K562 (cell line): ENCODE data around the gene ADAM19. TPM values are rescaled to one million over a fixed set of nuclear protein-coding genes. Genes with fewer than 3 reads are reported as not detected.
A peak's percentile ranks its signal among the peaks of the same experiment; 100 is the strongest.

ENCODE experiments used
- ATAC-seq: fragments of 200-7000 bp; cut with Tn5 transposase; 3 replicates; pipeline ENCODE4 v1.9.1; 2020; ENCODE audit warnings: moderate library complexity
- Bru-seq: library from RNA; stranded (reverse); fragments of 400-500 nt; gene quantifications from one replicate; lab custom pipeline; 2021; lab: Mats Ljungman, UMichigan
- BruChase-seq, 2 experiments: library from RNA; stranded (reverse); fragments of 400-500 nt; gene quantifications; one replicate each; lab custom pipeline; 2021; lab: Mats Ljungman, UMichigan
- BruUV-seq: library from RNA; stranded (reverse); fragments of 400-500 nt; replicated peaks from 2 replicates; lab custom pipeline; 2021; lab: Mats Ljungman, UMichigan
- CTCF ChIA-PET: fragments of 300-600 bp; formaldehyde crosslinking; extraction: SDS; loops from one replicate; lab custom pipeline; 2021; ENCODE audit warnings: low intra/inter-chr PET ratio; lab: Yijun Ruan, JAX
- POLR2A ChIA-PET: fragments of 300-600, 350-650 bp; sonication (Branson Sonifier 250); formaldehyde crosslinking; extraction: SDS; loops from one replicate; lab custom pipeline; 2021; ENCODE audit warnings: antibody characterized with exemption, inconsistent platforms; lab: Yijun Ruan, JAX
- DNase-seq, 4 experiments: peaks; one replicate each; pipeline versions ENCODE4 v3.0.0 to v3.0.0-alpha.2; 2011 to 2018; ENCODE audit warnings: low spot score in 3 of 4, mixed read lengths in 3 of 4; ENCODE audit errors: extremely low read depth in 1 of 4
- FAIRE-seq: peaks from 2 replicates; lab custom pipeline; 2011; peaks lifted over from hg19 to GRCh38; lab: Jason Lieb, UNC
- H2AFZ ChIP-seq: 2 replicates; pipeline ENCODE4 v1.6.0; 2011; ENCODE audit warnings: low read depth, low read length, control low read depth, inconsistent platforms
- H3K27ac ChIP-seq: fragments of 200-600 bp; 3 replicates; pipeline ENCODE4 v1.8.0; 2011; ENCODE audit warnings: low read depth, mild to moderate bottlenecking, control low read depth, inconsistent platforms, low read length, moderate library complexity, mixed read lengths; ENCODE audit errors: extremely low read depth
- H3K27me3 ChIP-seq, 2 experiments: fragments of 300-600 bp in 1 of 2; 2 replicates in 1 of 2; 3 replicates in 1 of 2; pipeline versions ENCODE4 v1.6.0 to v1.8.0; 2011; ENCODE audit warnings: inconsistent platforms in 2 of 2, low read length in 2 of 2, mild to moderate bottlenecking in 1 of 2, mixed read lengths in 1 of 2, moderate library complexity in 1 of 2; ENCODE audit not compliant: control insufficient read depth in 2 of 2, insufficient read depth in 2 of 2
- H3K36me3 ChIP-seq: fragments of 300-600 bp; 3 replicates; pipeline ENCODE4 v1.8.0; 2011; ENCODE audit warnings: mild to moderate bottlenecking, low read length, inconsistent platforms; ENCODE audit not compliant: control insufficient read depth, insufficient read depth
- H3K4me1 ChIP-seq, 2 experiments: fragments of 200-600 bp in 1 of 2; replicated peaks in 1 of 2; 2 replicates in 1 of 2; 3 replicates in 1 of 2; pipeline versions ENCODE4 v1.5.1 to v1.8.0; 2011; ENCODE audit warnings: inconsistent platforms in 2 of 2, low read length in 2 of 2, mild to moderate bottlenecking in 1 of 2, mixed read lengths in 1 of 2, moderate library complexity in 1 of 2; ENCODE audit not compliant: control insufficient read depth in 2 of 2, insufficient read depth in 2 of 2
- H3K4me2 ChIP-seq: 2 replicates; pipeline ENCODE4 v1.6.1; 2011; ENCODE audit warnings: low read length, control low read depth, inconsistent platforms, mixed read lengths; ENCODE audit not compliant: insufficient read depth
- H3K4me3 ChIP-seq: fragments of 200-600 bp; sonication (generic), shearing (Covaris generic); 2 replicates; pipeline ENCODE4 v1.5.1; 2016; ENCODE audit warnings: control low read depth, inconsistent platforms
- H3K79me2 ChIP-seq: fragments of 200-600 bp; 3 replicates; pipeline ENCODE4 v1.8.0; 2011; ENCODE audit warnings: low read length, inconsistent platforms; ENCODE audit not compliant: control insufficient read depth, insufficient read depth
- H3K9ac ChIP-seq, 2 experiments: 2 replicates each; pipeline versions ENCODE4 v1.6.0 to v1.6.1; 2011; ENCODE audit warnings: low read depth in 2 of 2, low read length in 2 of 2, control low read depth in 1 of 2, inconsistent platforms in 1 of 2, mild to moderate bottlenecking in 1 of 2, mixed read lengths in 1 of 2; ENCODE audit not compliant: insufficient read depth in 1 of 2
- H3K9me1 ChIP-seq: one replicate; pipeline ENCODE4 v1.6.0; 2011; ENCODE audit warnings: inconsistent platforms, mild to moderate bottlenecking, low read length, moderate library complexity; ENCODE audit not compliant: control insufficient read depth, insufficient read depth
- H3K9me3 ChIP-seq: replicated peaks from 2 replicates; pipeline ENCODE4 v1.5.1; 2011; ENCODE audit warnings: low read depth, low read length, inconsistent platforms; ENCODE audit not compliant: control insufficient read depth, insufficient read depth
- H4K20me1 ChIP-seq: replicated peaks from 2 replicates; pipeline ENCODE4 v1.6.1; 2011; ENCODE audit warnings: low read length, inconsistent platforms, mixed read lengths; ENCODE audit not compliant: control insufficient read depth, insufficient read depth
- ETS1 ChIP-seq: conservative IDR thresholded peaks from 2 replicates; pipeline ENCODE4 v1.6.1; 2011; ENCODE audit warnings: low read depth, mild to moderate bottlenecking, low read length; ENCODE audit not compliant: control insufficient read depth
- MAZ ChIP-seq, 2 experiments: fragments of 450-650 bp in 1 of 2; sonication (generic) in 1 of 2; formaldehyde crosslinking; IDR thresholded peaks in 1 of 2; conservative IDR thresholded peaks in 1 of 2; 2 replicates each; pipeline versions ENCODE4 v1.4.0 to v1.5.0; 2020; ENCODE audit warnings: mild to moderate bottlenecking in 1 of 2, missing genetic modification reagents in 1 of 2
- NR2C2 ChIP-seq, 2 experiments: fragments of 200-800 bp in 1 of 2; sonication (Bioruptor generic) in 1 of 2; sonication (generic) in 1 of 2; formaldehyde crosslinking in 1 of 2; IDR thresholded peaks; 2 replicates each; pipeline versions ENCODE4 v1.6.1 to v1.8.0; 2016 to 2022; ENCODE audit warnings: mild to moderate bottlenecking in 1 of 2, missing compliant biosample characterization in 1 of 2, missing genetic modification characterization in 1 of 2, missing genetic modification reagents in 1 of 2
- NRF1 ChIP-seq, 2 experiments: fragments of 450-650 bp; IDR thresholded peaks in 1 of 2; conservative IDR thresholded peaks in 1 of 2; 2 replicates each; pipeline ENCODE4 v1.6.1; 2014; ENCODE audit warnings: mild to moderate bottlenecking in 2 of 2
- PHF8 ChIP-seq: fragments of 200-600 bp; sonication (generic); IDR thresholded peaks from 2 replicates; pipeline ENCODE4 v1.6.1; 2012; ENCODE audit warnings: mixed run types, mild to moderate bottlenecking, inconsistent platforms, low read length, moderate library complexity, borderline replicate concordance
- TEAD1 ChIP-seq, 2 experiments: fragments of 450-650 bp in 1 of 2; sonication (generic) in 1 of 2; formaldehyde crosslinking; IDR thresholded peaks; 2 replicates each; pipeline versions ENCODE4 v1.4.0 to v1.8.0; 2020 to 2022; ENCODE audit warnings: mild to moderate bottlenecking in 2 of 2, missing genetic modification reagents in 1 of 2
- VEZF1 ChIP-seq: fragments of 200-800 bp; sonication (Bioruptor generic); IDR thresholded peaks from 2 replicates; pipeline ENCODE4 v1.6.1; 2017; ENCODE audit warnings: missing genetic modification characterization, missing compliant biosample characterization
- YBX1 ChIP-seq: fragments of 450-650 bp; IDR thresholded peaks from 2 replicates; pipeline ENCODE4 v1.7.1; 2016; ENCODE audit warnings: mild to moderate bottlenecking
- ZNF24 ChIP-seq: fragments of 450-650 bp; IDR thresholded peaks from 2 replicates; pipeline ENCODE4 v1.6.1; 2016
- WGBS: fragments of 100-300 bp; shearing (Covaris generic); methylation state at CpG from one replicate; pipeline ENCODE4 v1.1.6; 2016; ENCODE audit warnings: low coverage, mixed read lengths; ENCODE audit not compliant: insufficient coverage; ENCODE audit errors: missing lambda C conversion rate; 5-methylcytosine and 5-hydroxymethylcytosine counted together
- in situ Hi-C: fragments of 300-500 bp; cut with MboI; formaldehyde crosslinking; loops from 4 replicates; pipeline ENCODE4 v1.15.0; 2018; ENCODE audit warnings: inconsistent platforms, mixed read lengths
- intact Hi-C: fragments of 100-400 bp; cut with micrococcal nuclease; formaldehyde crosslinking; loops from 2 replicates; pipeline ENCODE4 v1.14.2; 2022
- long read RNA-seq, 3 experiments: library from polyadenylated mRNA in 2 of 3; library from RNA in 1 of 3; unstranded in 2 of 3; stranded (forward) in 1 of 3; transcript quantifications; one replicate each; pipeline ENCODE4 v2.0.0, GENCODE V29; 2019 to 2022
- polyA minus RNA-seq, 3 experiments: library from RNA; depleted of rRNA, polyadenylated mRNA; stranded (reverse); fragments of >200 nt; gene quantifications; 2 replicates each; pipeline ENCODE4 v1.2.3, GENCODE V29; 2011
- polyA plus RNA-seq, 8 experiments: library from polyadenylated mRNA; depleted of rRNA in 4 of 8; stranded (reverse) in 5 of 8; unstranded in 3 of 8; fragments of >200 nt; fragmentation: Nextera tagmentation in 2 of 8; fragmentation: Illumina TruSeq in 1 of 8; extraction: Ambion mirVana in 2 of 8; extraction: Trizol in 1 of 8; gene quantifications; 2 replicates each; pipeline versions ENCODE4 v1.2.1 to v1.2.3, GENCODE V29; 2011 to 2014; ENCODE audit warnings: inconsistent platforms in 1 of 8, missing spikeins in 1 of 8
- total RNA-seq, 7 experiments: library from RNA; depleted of rRNA in 6 of 7; stranded (reverse); fragments of >200 nt in 6 of 7; fragmentation: Illumina TruSeq in 2 of 7; extraction: Trizol in 2 of 7; gene quantifications; 2 replicates each; pipeline versions ENCODE4 v1.2.1 to v1.2.3, GENCODE V29; 2011 to 2021; ENCODE audit warnings: low replicate concordance in 1 of 7
- TF ChIP-seq, protein P1 (sequence below), 2 experiments: IDR thresholded peaks; 2 replicates each; pipeline ENCODE4 v1.6.1; 2012; ENCODE audit warnings: improper control_type of control experiment in 2 of 2, low read depth in 2 of 2, low read length in 2 of 2, borderline replicate concordance in 1 of 2

ADAM19 gene
- total RNA-seq (2011; cell fraction: chromatin; rRNA removed; ENCODE audit: low replicate concordance), result 0.86 and 1.3 TPM in 2 replicates
- 1.3 TPM in 2 replicates for total RNA-seq (2011; cell fraction: nucleolus; rRNA removed)
- 0.88 and 1.6 TPM in 2 replicates for total RNA-seq (2011; cell fraction: nucleoplasm; rRNA removed)
- total RNA-seq (2014; rRNA removed) (0.36 and 0.65 TPM in 2 replicates), total RNA-seq (2014; rRNA removed; fragmentation: Illumina TruSeq; extraction: Trizol) (0.38 and 0.44 TPM in 2 replicates), total RNA-seq (2015; rRNA removed; fragmentation: Illumina TruSeq; extraction: Trizol) (0.43 and 0.53 TPM in 2 replicates), total RNA-seq (2021) (1.0 and 1.1 TPM in 2 replicates), polyA plus RNA-seq (2011; rRNA removed) (0.11 and 0.24 TPM in 2 replicates), polyA plus RNA-seq (2014; fragmentation: Illumina TruSeq; extraction: Trizol) (0.58 TPM in 2 replicates), polyA plus RNA-seq (2014; fragmentation: Nextera tagmentation; extraction: Ambion mirVana) (under 1 TPM; 0.11 to 0.24 TPM), polyA plus RNA-seq (2014; rRNA removed) (0.30 and 0.89 TPM in 2 replicates), polyA minus RNA-seq (2011; rRNA and poly(A)+ RNA removed) (0.12 and 0.67 TPM in 2 replicates), Bru-seq, nascent RNA (percentile 37 among the genes with signal in this experiment), BruChase-seq, experiment 1, labeled RNA remaining after a 2-hour chase (percentile 35 among the genes with signal in this experiment), BruChase-seq, experiment 2, labeled RNA remaining after a 6-hour chase (percentile 38 among the genes with signal in this experiment)
- 0.03 and 0.39 TPM in 2 replicates for polyA plus RNA-seq (2011; cell fraction: cytosol; rRNA removed)
- polyA plus RNA-seq (2011; cell fraction: nucleus; rRNA removed), result 0.17 and 0.57 TPM in 2 replicates
- polyA plus RNA-seq (2012), result 0.65 and 1.00 TPM in 2 replicates
- polyA minus RNA-seq (2011; cell fraction: cytosol; rRNA and poly(A)+ RNA removed), result 0.57 TPM in 1 of 2 replicates, not detected in the other
- 0.27 TPM in 1 of 2 replicates, not detected in the other for polyA minus RNA-seq (2011; cell fraction: nucleus; rRNA and poly(A)+ RNA removed)
- long read RNA-seq, experiment 1, partial matches to known transcripts, result 0 of 1 reads
- long read RNA-seq, experiment 1, other reads (novel, unspliced or antisense), result 1 of 1 reads
- long read RNA-seq, experiment 2, result 0 reads
- long read RNA-seq, experiment 3, result 0 reads

GRCh38 chr5:157575381-157576020 is at the start of gene ADAM19:
ADAM19 (minus strand) TSS chr5:157575775; CDS start chr5:157575696, 79 bp downstream.
- Histone ChIP-seq H3K9me3 (no peaks in the 10 kb centered on the region), H2AFZ (peak within 1 kb of the TSS; percentile 48), H4K20me1 (no peaks in the 10 kb centered on the region), H3K4me1 (peaks cover 6 to 20% of the 10 kb centered on the region in 2 experiments; a peak in 3 of 5 replicates), H3K9ac (peak within 1 kb of the TSS in 1 of 2 experiments; percentile 90; a peak in 2 of 4 replicates), H3K4me3 (peak within 1 kb of the TSS; percentile 43), H3K27ac (no peak within 1 kb of the TSS), H3K36me3 (no peaks in the 10 kb centered on the region), H3K79me2 (no peaks in the 10 kb centered on the region), H3K4me2 (peak within 1 kb of the TSS; percentile 57), H3K27me3 (peaks cover 0 to 11% of the 10 kb centered on the region in 2 experiments; a peak in 2 of 5 replicates), H3K9me1 (no peaks in the 10 kb centered on the region)
- BruUV-seq, result no TSS peak
- ChIA-PET CTCF (no interaction called here), POLR2A (no interaction called here)
- in situ Hi-C loops (no loop called here), intact Hi-C loops (no loop called here)
- DNase-seq (peak; percentile 53 to 68 (median 64)), FAIRE-seq (no peak), ATAC-seq (peak; percentile 93)
- WGBS, result 0% methylated on average over 2 of the region's 63 CpGs
- TF ChIP-seq MAZ (CRISPR knock-in tag; conservative IDR thresholded peaks at IDR 0.05 in 1 of 2, IDR thresholded peaks at IDR 0.05 in 1 of 2) (peak; percentile 57 to 70), NR2C2 (CRISPR knock-in tag; IDR thresholded peaks at IDR 0.05) (no peak), NR2C2 (tag; IDR thresholded peaks at IDR 0.05) (0 out of 2 replicates have a peak, but pooled peaks have one; percentile 17), TEAD1 (CRISPR knock-in tag; IDR thresholded peaks at IDR 0.05) (0 out of 4 replicates have a peak, but pooled peaks of 1 of the 2 experiments have one; percentile 30), YBX1 (no peak), NRF1 (conservative IDR thresholded peaks at IDR 0.05 in 1 of 2, IDR thresholded peaks at IDR 0.05 in 1 of 2) (peak; percentile 35 to 49), ZNF24 (no peak), ETS1 (no peak), PHF8 (peak; percentile 49; the same call in 1 of the 2 replicates), VEZF1 (peak; percentile 77)
- TF ChIP-seq, protein P1, sequence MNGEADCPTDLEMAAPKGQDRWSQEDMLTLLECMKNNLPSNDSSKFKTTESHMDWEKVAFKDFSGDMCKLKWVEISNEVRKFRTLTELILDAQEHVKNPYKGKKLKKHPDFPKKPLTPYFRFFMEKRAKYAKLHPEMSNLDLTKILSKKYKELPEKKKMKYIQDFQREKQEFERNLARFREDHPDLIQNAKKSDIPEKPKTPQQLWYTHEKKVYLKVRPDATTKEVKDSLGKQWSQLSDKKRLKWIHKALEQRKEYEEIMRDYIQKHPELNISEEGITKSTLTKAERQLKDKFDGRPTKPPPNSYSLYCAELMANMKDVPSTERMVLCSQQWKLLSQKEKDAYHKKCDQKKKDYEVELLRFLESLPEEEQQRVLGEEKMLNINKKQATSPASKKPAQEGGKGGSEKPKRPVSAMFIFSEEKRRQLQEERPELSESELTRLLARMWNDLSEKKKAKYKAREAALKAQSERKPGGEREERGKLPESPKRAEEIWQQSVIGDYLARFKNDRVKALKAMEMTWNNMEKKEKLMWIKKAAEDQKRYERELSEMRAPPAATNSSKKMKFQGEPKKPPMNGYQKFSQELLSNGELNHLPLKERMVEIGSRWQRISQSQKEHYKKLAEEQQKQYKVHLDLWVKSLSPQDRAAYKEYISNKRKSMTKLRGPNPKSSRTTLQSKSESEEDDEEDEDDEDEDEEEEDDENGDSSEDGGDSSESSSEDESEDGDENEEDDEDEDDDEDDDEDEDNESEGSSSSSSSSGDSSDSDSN (IDR thresholded peaks at IDR 0.05; ENCODE audit: borderline replicate concordance in 1 of 2, low read depth in 2 of 2, low read length in 2 of 2), result peak in 1 of 2 experiments; percentile 14; a peak in 1 of 4 replicates
